Hematopoietic multipotent progenitor cell treated with erythropoietin and hydrocortisone succinate and interleukin-3 and kit ligand, for 6 days (in vitro differentiated cells): Measurements from ENCODE around the gene CCNE1.
A peak's percentile ranks its signal among the peaks of the same experiment; 100 is the strongest.

ENCODE experiments used
- DNase-seq: peaks from one replicate; pipeline ENCODE4 v3.0.0-alpha.2; 2015

CCNE1 gene

DNA sequence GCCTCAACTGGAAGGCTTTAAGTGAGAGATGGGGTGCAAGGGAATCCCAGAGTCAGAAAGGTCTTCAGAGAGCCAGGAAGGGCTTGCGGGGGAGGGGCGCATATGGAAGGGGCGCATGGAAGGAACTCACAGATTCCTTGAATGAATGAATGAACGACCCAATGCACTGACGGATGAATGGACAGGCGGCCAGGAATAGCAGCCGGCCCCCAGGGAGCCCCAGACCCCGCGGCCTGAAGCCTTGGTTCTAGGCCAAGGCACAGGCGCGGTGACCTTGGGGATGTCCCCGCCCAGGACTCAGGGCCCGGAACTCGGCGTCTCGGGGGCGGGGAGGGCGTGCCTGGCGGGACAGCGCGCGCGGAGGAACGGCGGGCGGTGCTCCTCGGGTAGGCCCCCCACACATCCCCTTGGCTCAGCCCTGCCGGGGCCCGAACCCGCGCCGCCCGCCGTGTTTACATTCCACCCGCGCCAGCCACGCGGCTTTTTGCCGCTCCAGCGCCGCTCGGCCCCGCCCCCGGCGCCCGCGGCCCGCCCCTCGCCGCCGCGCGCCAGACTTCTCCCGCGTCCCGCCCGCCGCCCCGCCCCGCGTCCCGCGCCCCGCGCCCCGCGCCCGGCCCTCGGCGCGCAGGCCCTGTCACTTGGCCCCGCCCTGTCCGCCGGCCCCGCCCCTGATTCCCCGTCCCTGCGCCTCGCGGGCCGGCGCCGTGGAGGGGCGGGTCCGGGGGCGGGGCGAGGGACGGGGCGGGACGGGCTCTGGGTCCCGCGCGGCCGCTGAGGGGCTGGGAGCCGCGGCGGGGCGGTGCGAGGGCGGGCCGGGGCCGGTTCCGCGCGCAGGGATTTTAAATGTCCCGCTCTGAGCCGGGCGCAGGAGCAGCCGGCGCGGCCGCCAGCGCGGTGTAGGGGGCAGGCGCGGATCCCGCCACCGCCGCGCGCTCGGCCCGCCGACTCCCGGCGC, at the start of gene CCNE1:
CCNE1 (plus strand) TSS at position 867 of the 955 bp plus-strand sequence. CDS start 565 bp downstream, outside the sequence.
- peak; percentile 92 for DNase-seq

DNA sequence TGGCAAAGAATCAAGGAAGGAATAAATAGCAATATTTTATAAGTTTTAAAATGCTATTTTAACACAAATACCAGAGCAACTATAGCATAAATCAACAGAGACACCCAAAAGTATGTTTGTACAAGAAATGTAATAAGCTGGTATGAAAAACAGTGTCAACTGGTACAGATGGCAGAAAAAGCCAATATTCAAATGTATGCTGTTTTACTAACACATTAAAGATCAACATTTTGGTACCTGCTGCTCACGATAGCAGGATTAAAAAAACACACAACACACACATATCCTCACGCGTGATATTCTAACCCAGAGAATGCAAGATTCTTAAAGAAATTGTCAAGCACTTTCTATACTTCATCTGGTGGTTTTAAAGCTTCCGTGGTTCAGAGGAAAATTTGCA, 48.6 kb upstream of the CCNE1 start:
- no peak for DNase-seq

DNA sequence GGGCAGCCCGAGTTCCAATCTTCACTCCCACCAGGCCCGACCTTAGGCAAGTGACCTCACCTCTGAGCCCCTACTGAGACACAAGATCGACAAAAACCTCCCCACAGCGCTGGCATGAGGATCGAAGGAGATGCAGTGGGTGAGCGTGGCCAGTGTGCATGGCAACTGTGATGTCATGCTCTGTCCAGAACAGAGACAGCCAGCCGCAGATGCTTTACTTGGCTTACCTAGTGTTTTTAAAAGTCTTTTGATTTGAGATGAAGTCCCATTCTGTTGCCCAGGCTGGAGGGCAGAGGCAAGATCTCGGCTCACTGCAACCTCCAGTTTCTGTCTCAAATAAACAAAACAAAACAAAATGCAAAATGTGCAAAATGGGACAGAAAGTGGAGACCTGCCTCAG, 47.4 kb upstream of the CCNE1 start:
- DNase-seq = no peak

DNA sequence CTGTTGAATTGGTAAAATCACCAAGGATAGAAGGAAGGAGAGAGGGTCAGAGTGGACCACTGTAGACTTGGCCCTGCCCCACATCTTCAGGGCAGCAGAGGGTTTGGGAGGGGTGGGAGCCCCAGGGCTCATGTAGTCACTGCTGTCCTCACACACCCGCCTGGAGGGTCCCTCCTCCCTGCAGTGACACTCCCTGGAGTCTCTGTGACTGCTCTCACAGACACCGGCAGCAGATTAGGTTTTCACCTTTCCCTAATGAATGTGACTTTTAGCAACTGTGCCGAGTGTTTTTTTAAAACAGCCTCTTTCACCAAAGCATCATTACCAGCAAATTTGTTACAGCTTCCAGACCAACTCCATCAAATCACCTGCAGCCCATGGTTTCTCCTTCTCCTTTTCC, 45.7 kb upstream of the CCNE1 start:
- DNase-seq = no peak

DNA sequence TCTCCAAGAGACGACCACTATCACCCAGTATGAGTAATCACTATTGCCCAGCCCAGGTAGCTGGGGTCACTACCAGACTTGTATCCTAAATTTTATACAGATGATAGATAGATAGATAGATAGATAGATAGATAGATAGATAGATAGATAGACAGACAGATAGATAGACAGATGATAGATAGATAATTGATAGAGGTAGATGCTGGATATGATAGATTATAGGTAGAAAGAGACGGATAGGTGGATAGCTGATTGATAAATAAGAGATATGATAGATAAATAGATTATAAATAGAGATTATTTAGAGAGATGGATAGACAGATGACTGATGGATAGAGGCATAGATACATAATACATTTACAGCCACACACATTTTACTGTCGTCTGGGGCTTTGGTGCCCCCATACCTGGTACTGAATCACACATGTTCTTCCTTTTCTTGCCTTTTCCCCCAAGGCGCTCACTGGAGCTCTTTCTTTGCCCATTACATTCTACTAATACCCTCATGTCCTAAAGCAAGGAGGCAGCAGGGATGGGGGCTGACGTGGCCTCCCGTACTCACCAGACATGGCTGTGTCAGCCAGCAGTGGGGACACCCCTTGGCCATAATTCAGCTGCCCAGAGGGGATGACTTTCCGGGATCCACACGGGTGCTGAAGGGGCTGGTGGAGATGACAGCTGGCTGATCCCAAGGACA, 44.6 kb upstream of the CCNE1 start:
- DNase-seq = no peak

DNA sequence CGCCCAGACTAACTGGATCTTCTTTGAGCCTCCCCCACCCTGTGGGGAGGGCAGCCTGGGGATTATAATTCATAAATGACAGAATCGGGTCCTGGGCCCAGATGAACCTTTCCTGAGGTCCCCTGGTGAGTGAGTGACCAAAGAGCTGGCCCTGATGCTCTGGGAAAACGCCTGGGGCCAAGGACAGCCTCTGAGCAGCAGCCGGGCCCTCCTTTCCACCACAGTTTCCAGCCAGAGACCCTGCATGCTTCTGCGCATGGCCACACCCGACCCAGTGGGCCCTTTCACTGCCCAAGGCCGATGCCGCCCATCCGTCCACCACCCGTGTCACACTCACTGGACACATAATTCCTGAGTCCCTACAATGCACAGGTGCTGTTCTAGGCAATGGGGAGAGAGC, 43.6 kb upstream of the CCNE1 start:
- no peak for DNase-seq

DNA sequence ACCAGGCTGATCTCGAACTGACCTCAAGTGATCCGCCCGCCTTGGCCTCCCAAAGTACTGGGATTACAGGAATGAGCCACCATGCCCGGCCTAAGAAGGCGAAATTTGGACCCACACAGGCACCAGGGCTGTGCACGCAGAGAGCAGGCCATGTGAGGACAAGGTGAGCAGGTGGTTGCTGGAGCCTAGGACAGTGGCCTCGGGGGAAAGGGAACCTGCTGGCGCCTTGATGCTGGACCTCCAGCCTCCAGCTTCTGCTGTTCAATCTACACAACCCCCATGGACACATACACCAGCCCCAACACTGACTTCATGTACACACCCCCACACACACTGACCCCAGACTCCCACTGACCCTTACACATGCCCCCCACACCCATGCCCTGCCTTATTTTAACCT, 41.8 kb upstream of the CCNE1 start:
- no peak for DNase-seq

DNA sequence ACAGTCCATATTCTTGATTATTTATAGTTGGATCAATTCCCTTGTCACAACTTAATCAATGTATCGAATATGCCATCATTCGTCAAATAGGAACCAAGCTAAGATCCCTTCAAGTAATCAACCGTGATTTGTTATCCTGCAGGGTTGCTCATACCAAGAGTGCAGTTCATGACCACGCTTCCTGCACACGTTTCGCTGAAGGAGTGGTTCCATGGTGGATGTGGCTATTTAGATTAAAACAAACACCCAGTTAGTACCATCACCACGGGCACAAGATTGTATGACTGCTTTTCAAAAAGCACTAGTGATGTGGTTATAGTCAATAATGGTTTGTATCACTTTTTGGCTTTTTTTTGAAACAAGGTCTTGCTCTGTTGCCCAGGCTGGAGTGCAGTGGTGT, 41.1 kb upstream of the CCNE1 start:
- no peak for DNase-seq

DNA sequence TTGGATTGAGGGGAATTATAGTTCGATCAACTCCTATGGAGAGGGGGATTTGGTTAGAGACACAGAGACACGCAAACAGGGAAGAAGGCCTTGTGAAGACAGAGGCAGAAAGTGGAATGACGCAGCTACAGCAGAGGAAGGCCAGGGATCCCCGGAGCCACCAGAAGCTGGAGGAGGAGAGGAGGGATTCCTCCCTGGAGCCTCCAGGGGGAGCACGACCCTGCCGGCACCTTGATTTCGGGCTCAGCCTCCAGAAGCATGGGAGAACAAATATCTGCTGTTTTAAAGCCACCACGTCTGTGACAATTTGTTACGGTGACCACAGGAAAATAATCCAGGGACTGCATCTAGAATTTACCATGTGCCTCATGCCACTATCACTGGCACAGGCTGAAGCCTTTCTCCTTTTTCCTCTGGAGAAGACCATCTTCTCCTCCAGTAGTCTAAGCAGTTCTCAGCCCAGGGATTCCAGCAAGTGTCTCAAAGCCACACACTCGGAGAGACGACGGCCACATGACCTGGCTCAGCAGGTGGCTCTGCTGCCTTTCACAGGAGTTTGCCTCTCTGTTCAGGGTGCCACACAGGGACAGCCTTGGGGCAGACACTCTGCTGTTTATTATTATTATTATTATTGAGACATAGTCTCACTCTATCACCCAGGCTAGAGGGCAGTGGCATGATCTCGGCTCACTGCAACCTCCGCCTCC, 39.9 kb upstream of the CCNE1 start:
- peak; percentile 74 for DNase-seq

DNA sequence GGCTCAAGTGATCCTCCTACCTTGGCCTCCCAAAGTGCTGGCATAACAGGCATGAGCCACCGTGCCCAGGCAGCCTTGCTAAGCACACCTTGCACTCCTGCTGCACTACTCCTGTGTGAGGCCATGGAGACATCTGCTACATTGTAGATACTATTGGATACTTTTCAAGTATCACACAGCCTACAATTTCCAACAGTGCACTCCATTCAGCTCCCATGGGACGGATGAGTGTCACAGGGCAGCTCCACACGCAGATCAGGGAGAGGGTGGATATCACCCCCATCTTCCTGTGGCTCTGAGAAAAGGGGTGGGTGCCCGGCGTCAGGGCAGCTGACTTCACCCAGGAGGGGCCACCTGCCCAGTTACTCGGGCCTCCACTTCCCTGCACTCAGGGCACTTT, 39.1 kb upstream of the CCNE1 start:
- DNase-seq = no peak

DNA sequence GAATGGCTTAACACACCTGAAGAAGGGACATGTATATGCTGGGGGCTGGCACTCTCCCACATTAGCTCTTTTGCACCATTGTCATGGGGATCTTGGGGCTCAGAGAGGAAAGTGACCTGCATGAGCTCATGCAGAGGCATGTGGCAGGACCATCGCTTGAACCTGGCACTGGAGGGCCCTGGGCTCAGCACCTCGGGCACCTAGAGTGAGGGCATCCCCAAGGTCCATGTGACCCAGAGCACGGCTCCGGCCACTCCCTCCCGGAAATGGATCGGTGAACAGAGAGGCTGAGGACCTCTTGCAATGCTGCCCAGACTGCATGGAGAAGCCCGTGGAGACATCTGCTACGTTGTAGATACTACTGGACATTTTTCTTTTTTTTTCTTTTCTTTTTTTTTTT, 38.6 kb upstream of the CCNE1 start:
- DNase-seq = no peak

DNA sequence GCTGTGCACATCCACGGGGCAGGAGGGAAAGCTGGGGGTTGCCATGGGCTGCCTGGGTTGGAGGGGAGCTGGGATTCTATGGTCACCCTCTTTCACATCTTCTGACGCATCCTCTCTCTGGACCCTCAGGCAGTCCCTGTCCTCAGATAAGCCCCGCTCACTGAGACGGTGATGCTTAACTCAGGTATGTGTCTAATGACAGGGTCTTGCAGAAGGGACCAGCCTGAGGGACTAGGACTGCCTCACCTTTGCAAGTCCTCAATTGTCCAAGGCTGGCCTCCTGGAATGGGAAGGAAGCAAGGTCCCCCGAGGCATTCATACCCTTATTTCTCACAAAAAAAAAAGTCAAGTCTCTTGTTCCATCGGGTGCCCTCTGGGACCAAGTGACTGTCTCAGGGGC, 37.7 kb upstream of the CCNE1 start:
- no peak for DNase-seq

DNA sequence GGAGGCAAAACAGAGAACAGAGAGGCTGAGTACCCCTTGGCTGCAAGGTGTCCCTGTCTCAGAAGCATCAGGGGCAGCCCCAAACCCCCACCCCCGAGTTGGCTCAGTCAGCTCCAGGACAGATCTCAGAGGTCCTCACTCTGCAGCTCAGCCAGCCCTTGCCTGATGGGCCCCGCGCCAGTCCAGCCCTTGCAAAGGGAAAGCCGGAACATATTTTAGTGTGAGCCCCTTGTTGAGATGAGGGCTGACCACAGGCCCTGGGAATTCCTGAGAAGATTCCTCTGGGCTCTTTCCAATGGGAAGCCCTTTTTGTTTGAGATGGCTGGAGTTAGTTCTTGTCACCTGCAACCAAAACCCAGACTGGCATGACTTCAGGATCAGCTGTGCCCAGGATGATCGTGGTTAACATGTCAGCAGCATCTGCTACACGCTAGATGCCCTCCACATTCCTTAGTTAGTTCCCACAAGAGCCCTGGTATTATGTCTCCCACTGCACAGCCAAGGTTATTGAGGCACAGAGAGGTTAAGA, 33.9 kb upstream of the CCNE1 start:
- DNase-seq = no peak

DNA sequence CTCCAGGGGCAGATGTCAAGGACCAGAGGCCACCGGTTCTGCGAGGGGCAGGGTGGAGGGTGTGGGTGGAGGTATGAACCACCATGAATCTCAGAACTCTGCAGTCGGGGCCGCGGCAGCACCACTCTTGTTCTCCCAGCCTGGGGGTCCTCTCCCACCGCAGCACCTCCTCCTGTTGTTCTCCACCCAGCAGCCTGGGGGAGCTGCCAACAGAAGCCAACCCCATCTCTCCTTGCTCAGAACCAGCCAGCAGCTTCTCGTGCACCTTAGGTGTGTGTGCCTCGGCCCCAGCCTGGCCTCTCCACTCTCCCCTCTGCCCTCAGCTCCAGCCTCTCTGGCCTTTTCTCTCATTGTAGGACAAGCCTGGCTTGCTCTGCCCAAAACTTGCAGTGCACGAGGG, 31.9 kb upstream of the CCNE1 start:
- peak; percentile 18 for DNase-seq

DNA sequence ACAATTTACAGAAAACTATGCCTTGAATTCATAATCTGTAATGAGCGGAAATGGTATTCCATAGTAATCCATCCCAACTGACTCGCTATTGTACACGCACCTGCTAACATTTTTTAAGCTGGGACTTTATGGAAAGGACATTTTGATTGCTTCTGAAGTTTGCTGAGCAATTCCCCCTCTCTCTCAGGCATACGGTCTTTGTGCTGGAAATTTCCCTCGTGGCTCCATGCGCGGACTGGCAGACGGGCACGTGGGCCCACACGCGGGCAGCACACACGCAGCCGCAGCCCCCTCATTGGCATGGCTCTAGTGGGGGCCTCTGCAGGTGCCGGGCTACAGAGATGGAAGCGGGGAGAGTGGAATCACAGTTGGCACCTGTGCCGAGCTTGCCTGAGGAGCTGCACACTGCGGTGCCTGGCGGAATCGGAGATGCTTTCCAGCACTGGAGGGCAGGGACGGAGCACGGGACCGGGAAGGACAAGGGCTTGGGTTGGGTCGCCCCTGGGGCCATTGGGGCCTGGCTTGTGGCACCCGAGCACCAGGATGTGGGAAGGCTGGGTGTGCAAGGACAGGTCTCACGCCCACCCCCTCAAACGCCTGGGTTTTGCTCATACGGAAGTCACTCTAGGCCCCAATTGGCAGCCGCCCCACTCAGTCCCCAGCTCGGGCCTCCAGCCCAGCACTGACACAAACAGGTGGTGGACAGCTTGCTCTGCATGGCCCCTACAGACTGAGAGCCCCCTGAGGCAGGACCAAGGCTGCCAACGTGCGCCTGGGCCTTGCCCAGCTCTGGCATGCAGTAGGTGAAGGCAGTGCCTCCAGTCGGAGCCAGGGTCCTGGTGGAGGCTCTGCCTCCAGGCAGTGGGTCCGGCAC, 30.2 kb upstream of the CCNE1 start:
- DNase-seq = no peak

DNA sequence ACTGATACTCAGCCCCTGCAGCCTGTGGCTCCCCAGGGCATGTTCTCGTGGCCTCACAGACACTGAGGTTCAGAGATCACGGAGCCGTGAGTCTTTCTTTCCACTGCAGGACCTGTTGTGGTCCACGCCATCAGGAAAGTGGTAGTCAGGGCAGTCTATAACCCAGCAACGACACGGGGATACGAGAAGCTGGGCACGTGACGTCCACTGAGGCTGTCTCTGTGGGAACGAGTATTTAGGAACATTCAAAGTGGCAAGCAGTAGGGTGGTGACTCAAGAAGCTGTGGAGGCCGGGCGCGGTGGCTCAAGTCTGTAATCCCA, 29.6 kb upstream of the CCNE1 start:
- DNase-seq = no peak

DNA sequence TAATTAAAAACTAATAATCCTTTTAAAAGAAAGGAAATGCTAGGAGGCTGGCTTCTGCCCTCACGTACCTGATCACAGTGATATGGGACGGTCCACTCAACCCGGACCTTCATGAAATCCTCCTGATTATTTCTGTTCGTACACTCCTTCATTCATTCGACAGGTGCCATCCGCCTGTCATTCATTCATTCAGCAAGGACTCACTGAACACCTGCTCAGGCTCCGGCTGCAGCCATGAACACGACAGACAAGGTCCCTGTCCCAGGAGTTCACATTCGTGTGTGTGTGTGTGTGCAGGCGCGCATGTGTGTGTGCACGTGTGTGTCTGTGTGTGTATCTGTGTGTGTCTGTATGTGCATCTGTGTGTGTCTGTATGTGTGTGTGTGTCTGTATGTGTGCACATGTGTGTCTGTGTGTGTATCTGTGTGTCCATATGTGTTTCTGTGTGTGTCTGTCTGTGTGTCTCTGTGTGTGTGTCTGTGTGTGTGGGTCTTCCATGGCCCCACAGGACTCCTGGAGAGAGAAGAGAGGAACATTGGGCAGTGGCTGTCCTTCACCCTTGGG, 28.1 kb upstream of the CCNE1 start:
- no peak for DNase-seq

DNA sequence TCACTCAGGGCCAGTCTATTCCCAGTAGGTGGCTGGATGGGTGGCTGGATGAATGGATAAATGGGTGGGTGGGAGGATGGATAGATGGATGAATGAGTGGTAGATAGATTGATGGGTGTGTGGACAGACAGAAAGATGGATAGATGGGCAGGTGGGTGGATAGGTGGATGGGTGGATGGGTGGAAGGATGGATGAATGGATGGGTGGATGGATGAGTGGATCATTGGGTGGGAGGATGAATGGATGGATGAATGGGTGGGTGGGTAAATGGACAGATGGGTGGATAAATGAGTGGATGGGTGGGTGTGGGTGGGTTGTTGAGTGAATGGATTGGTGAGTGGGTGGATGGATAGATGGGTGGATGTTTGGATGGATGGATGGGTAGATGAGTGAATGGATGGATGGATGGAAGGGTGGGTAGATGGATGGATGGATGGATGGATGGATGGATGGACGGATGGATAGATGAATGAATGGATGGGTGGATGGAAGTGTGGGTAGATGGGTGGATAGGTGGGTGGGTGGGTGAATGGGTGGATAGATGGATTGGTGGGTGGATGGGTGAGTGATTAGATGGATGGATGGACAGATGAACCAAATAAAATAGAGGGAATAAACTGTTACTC, 27.1 kb upstream of the CCNE1 start:
- DNase-seq = no peak

DNA sequence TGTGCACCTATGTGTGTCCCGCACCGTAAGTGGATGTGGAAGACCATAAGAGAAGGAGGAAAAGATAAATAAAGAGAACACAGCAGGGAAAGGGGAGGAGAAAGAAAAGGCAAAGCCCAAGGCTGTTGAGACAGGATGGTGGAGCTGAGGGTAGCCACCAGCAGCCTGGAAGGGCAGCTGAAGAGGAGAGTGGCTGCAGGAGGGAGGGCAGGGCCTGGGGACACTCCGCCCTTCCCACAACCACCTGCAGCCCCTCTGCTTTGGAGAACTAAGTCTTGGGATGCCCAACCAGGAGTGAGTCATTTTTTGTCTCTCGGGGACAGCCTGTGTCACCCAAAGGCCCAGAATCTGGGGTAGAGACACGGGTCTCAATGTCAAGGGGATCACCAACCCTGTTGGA, 26.4 kb upstream of the CCNE1 start:
- no peak for DNase-seq

DNA sequence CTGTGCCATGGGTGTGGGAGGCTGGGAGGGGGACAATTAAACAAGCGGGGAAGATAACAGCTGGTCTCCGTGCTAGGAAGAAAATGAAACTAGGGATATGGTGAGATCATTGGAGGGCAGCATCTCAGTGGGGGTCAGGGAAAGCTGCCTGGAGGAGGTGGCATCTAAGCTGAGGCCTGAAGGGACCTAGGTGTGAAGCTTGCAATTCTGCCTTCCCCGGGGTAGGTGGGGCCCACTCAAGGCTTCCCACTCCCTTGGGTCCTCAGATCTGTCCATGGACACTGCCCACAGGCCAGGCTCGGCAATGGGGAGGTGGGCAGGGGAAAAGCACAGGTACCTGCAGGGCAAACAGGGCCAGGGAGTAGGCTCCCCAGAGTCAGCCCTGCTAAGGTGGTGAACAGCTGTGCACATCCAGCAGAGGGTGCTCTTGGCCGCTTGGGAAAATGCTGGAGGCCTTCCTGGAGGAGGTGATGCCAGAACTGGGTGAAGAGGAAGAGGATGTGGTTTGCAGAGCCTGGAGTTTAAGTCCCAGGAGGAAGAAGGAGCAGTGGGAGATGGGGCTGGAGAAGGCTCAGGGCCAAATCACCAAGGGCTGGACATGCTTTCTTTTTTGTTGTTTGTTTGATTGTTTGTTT, 25.7 kb upstream of the CCNE1 start:
- peak; percentile 19 for DNase-seq

DNA sequence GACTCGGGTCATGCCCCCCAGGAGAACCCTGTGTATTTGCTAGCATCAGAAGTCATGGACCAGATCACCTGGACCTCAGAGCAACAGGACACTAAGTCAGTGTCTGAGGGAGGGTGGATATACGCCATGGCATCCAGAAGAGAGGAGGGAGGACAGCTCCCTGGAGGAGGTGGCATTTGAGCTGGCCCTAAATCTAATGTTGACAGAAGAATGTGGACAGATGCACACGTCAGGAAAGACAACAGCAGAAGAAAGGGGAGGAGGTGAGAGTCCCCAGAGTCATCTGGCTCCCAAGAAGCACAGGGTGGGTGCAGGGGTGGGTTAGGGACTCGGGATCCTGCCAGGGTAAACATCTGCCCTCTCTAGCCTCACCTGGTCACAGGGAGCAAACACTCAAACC, 24.5 kb upstream of the CCNE1 start:
- no peak for DNase-seq
